ENCODE data around the gene STXBP1. TPM values are rescaled to one million over a fixed set of nuclear protein-coding genes. Genes with fewer than 3 reads are reported as not detected.

STXBP1 gene
- total RNA-seq, 4 donors from 2014 or later = 96.3 to 142 (median 105) TPM

DNA sequence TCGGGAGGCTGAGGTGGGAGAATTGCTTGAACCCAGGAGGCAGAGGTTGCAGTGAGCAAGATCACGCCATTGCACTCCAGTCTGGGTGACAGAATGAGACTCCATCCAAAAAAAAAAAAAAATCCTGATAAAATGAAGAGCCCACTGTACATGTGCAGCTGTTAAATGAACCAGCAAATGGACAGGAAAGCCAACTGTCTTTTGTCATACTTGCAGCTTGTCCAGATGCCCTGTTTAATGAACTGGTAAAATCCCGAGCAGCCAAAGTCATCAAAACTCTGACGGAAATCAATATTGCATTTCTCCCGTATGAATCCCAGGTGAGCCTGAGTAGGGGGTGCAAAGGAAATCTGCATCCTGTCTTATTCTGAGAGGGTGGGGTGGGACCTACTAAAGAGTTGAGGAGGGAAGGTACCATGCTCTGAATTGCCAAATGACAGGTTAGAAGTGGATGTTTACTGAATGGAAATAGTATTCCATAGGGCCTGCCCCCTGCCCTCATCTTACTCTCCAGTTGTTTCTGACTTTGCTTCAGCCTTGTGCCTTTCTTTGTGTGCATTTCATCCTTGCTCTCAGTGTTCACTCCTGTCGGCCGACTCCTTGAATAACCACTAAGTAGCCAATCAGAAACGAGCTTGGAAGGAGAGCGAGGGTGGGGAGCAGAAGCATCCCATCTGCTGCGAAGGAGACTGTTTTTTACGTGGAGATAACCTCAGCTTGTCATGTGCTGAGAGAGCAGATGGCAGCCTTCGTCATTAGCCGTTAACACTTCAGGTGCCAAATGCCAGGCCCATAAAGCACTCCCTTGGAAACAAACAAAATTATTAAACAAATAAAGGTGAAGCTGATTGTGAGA lies 49.0 kb downstream of the STXBP1 start:
- peaks cover 0 to 19% (median 0%) of the 10 kb centered on the region in 4 donors for H3K4me1 ChIP-seq
- no peak for DNase-seq (ENCODE audit: low spot score in 2 of 2)
- H3K9me3 ChIP-seq = no peaks in the 10 kb centered on the region
- H3K4me3 ChIP-seq = no peak overlapping the region
- H3K27ac ChIP-seq = no peak overlapping the region
- H3K36me3 ChIP-seq = peaks cover 2 to 78% (median 10%) of the 10 kb centered on the region in 3 donors
- TF ChIP-seq POLR2A (IDR thresholded peaks at IDR 0.05) = no peak
- TF ChIP-seq, protein P1, sequence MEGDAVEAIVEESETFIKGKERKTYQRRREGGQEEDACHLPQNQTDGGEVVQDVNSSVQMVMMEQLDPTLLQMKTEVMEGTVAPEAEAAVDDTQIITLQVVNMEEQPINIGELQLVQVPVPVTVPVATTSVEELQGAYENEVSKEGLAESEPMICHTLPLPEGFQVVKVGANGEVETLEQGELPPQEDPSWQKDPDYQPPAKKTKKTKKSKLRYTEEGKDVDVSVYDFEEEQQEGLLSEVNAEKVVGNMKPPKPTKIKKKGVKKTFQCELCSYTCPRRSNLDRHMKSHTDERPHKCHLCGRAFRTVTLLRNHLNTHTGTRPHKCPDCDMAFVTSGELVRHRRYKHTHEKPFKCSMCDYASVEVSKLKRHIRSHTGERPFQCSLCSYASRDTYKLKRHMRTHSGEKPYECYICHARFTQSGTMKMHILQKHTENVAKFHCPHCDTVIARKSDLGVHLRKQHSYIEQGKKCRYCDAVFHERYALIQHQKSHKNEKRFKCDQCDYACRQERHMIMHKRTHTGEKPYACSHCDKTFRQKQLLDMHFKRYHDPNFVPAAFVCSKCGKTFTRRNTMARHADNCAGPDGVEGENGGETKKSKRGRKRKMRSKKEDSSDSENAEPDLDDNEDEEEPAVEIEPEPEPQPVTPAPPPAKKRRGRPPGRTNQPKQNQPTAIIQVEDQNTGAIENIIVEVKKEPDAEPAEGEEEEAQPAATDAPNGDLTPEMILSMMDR (IDR thresholded peaks at IDR 0.05) = no peak
- no peak for TF ChIP-seq EP300 (IDR thresholded peaks at IDR 0.05)
- H3K27me3 ChIP-seq = no peaks in the 10 kb centered on the region
- WGBS, 2 donors = 66 to 69% methylated on average over 13 of the region's 13 CpGs

DNA sequence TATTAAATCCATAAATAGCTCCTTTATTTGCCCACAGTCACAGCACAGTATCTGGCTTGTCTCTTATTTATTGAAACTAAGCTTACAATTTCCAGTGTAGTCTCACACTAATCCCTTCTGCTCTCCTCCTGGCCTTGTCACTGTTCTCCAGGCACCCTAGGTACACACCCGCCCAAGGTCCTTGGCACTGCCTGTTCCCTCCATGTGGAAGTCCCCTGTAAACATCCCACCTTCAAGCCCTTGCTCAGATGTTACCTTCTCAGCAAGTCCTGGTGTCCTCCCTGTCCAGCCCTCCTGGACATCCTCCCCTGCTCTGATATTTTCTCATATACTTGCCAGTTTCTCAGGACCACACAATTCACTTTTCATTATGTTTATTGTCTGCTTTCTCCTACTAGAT lies 50.5 kb downstream of the STXBP1 start:
- peaks cover 0 to 34% (median 5%) of the 10 kb centered on the region in 4 donors for H3K4me1 ChIP-seq
- no peaks in the 10 kb centered on the region for H3K27me3 ChIP-seq
- TF ChIP-seq EP300 (IDR thresholded peaks at IDR 0.05) = no peak
- TF ChIP-seq POLR2A (IDR thresholded peaks at IDR 0.05) = no peak
- TF ChIP-seq, protein P1 (IDR thresholded peaks at IDR 0.05) = no peak
- 93 to 96% methylated on average over 1 of the region's 1 CpG for WGBS, 2 donors
- H3K4me3 ChIP-seq = no peak overlapping the region
- no peak for DNase-seq (ENCODE audit: low spot score in 2 of 2)
- peaks cover 2 to 88% (median 10%) of the 10 kb centered on the region in 3 donors for H3K36me3 ChIP-seq
- H3K27ac ChIP-seq = peak overlapping the region in 1 of 4 donors; percentile 52
- H3K9me3 ChIP-seq = no peaks in the 10 kb centered on the region

DNA sequence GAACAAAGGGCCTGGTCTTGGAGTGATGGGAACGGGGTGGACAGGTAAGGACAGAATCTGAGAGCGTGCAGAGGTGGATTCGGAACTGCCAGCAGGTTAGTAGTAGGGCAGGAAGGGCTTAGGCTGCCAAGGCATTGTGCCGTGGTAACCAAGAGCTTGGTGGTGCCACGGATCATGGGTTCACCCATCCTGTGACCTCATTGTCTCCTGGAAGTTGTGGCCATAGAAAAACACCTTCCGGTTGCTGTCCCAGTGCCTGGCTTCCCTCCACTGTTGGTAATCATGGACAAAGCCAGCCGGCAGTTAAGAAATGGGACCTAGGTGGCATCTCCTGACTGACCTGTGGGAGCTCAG lies 52.2 kb downstream of the STXBP1 start:
- Histone ChIP-seq H3K4me3 (no peak overlapping the region), H3K9me3 (no peaks in the 10 kb centered on the region), H3K4me1 (peaks cover 0 to 42% (median 10%) of the 10 kb centered on the region in 4 donors), H3K36me3 (peaks cover 2 to 84% (median 10%) of the 10 kb centered on the region in 3 donors), H3K27me3 (no peaks in the 10 kb centered on the region), H3K27ac (peak overlapping the region in 2 of 4 donors; percentile 76 to 81)
- 76 to 86% methylated on average over 7 of the region's 7 CpGs for WGBS, 2 donors
- no peak for DNase-seq (ENCODE audit: low spot score in 2 of 2)
- TF ChIP-seq, protein P1 (IDR thresholded peaks at IDR 0.05) = no peak
- no peak for TF ChIP-seq EP300 (IDR thresholded peaks at IDR 0.05)
- no peak for TF ChIP-seq POLR2A (IDR thresholded peaks at IDR 0.05)

DNA sequence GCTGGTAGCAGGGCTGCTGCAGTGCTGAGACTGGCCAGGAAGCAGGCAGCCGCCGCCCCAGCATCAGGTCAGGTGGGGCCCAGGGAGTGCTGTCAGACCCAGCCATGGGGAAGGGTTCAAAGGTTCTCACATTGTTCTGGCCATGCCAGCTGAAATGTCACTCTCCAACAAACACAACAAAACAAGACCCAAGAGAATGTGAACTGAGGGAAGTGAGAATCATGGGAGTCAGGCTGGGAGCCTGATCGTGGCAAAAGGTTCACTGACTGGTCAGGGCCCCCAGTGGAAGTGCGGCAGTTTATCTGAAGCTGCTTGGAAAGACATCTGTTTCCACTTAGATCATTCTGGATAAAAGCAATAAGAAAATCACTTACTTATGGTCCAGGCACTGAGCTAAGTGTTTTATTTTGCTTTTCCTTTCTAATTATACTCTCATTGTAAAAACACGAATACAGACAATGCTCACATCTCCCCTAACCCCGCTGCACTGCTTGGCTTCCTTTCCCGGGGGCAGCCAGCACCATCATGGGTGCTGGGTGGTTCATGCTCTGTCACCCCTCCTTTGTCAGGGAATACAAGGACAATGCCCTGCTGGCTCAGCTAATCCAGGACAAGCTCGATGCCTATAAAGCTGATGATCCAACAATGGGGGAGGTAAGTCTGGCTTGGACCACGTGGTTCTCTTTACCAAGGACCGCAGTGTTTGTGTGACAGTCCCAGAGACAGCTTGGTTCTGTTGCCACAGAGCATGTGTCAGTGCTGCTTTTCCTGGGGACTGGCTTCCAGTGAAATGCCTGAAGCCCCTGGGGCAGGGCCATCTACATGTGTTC lies 52.8 kb downstream of the STXBP1 start:
- Histone ChIP-seq H3K36me3 (peaks cover 2 to 84% (median 9%) of the 10 kb centered on the region in 3 donors), H3K4me3 (no peak overlapping the region), H3K9me3 (no peaks in the 10 kb centered on the region), H3K4me1 (peaks cover 0 to 42% (median 10%) of the 10 kb centered on the region in 4 donors), H3K27ac (peak overlapping the region in 2 of 4 donors; percentile 76 to 81), H3K27me3 (no peaks in the 10 kb centered on the region)
- TF ChIP-seq POLR2A (IDR thresholded peaks at IDR 0.05) (no peak), EP300 (IDR thresholded peaks at IDR 0.05) (peak in 1 of 2 donors; percentile 31)
- TF ChIP-seq, protein P1 (IDR thresholded peaks at IDR 0.05) = no peak
- peak in 1 of 2 donors; percentile 18 for DNase-seq (ENCODE audit: low spot score in 2 of 2)
- WGBS, 2 donors = 51 to 68% methylated on average over 10 of the region's 10 CpGs

All from tibial nerve (tissue), 4 donors.